Thoracic aorta (tissue), 2 donors: Measurements from ENCODE around the gene ZNF385C. TPM values are rescaled to one million over a fixed set of nuclear protein-coding genes. Genes with fewer than 3 reads are reported as not detected.
A peak's percentile ranks its signal among the peaks of the same experiment; 100 is the strongest.

Experiments used
- ATAC-seq: fragments of 150-250 bp; one replicate; pipeline ENCODE4 v1.8.0; 2017; ENCODE audit warnings: low read depth; ENCODE audit not compliant: insufficient number of reproducible peaks, low FRiP score
- DNase-seq: peaks from one replicate; pipeline ENCODE4 v3.0.0-alpha.2; 2020; ENCODE audit warnings: low spot score
- H3K27ac ChIP-seq, 2 donors: fragments of 200-600 bp; sonication (generic); 1 replicate in 1 of 2; 2 replicates in 1 of 2; pipeline ENCODE4 v1.5.1; 2016; ENCODE audit warnings: mild to moderate bottlenecking in 2 of 2, moderate library complexity in 2 of 2
- H3K27me3 ChIP-seq: fragments of 200-600 bp; sonication (generic); replicated peaks from 2 replicates; pipeline ENCODE4 v1.6.0; 2016; ENCODE audit warnings: mild to moderate bottlenecking; ENCODE audit not compliant: insufficient read depth
- H3K36me3 ChIP-seq: fragments of 200-600 bp; sonication (generic); one replicate; pipeline ENCODE4 v1.5.1; 2016
- H3K4me1 ChIP-seq, 2 donors: fragments of 200-600 bp; sonication (generic); 1 replicate in 1 of 2; 2 replicates in 1 of 2; pipeline versions ENCODE4 v1.5.1 to v1.6.0; 2016; ENCODE audit warnings: low read depth in 2 of 2, mild to moderate bottlenecking in 1 of 2; ENCODE audit not compliant: control insufficient read depth in 1 of 2
- H3K4me3 ChIP-seq: fragments of 200-600 bp; sonication (generic); 2 replicates; pipeline ENCODE4 v1.5.1; 2016; ENCODE audit warnings: mild to moderate bottlenecking
- H3K9me3 ChIP-seq: fragments of 200-600 bp; sonication (generic); 2 replicates; pipeline ENCODE4 v1.5.1; 2016
- CTCF ChIP-seq: fragments of 200-600 bp; sonication (generic); IDR thresholded peaks from one replicate; pipeline ENCODE4 v1.5.1; 2019; ENCODE audit warnings: antibody characterized with exemption
- total RNA-seq, 2 donors: library from RNA; depleted of rRNA; stranded (reverse); fragments of >200 nt; gene quantifications; one replicate each; pipeline versions ENCODE4 v1.1.0 to v1.2.3, GENCODE V29; 2016

The ZNF385C gene
- total RNA-seq, 2 donors from 2014 or later: not detected

GRCh38 chr17:42042598-42043319, 55.5 kb downstream of the ZNF385C start:
- ATAC-seq: no peak

DNA sequence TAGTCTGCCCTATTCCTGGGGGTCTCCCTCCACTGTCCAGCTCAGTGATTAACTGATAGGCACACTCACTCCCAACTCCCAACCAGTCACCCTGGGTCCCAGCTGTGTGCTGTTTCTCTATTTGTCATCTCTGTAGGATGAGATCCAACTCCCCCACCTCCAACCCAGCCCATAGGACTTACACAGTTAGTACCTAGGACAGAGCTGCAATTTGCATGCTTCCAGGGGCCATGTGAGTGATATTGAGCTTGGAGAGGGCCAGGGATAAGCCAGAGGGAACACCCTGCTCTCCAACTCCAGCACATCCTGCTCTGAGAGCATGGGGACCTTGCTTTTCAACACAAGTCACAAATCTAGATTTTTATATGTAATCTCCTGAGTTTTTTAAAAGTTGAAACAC, 56.7 kb downstream of the ZNF385C start:
- Histone ChIP-seq H3K4me3 (no peak overlapping the region), H3K4me1 (no peaks in the 10 kb centered on the region), H3K27me3 (no peaks in the 10 kb centered on the region), H3K27ac (no peak overlapping the region), H3K9me3 (no peaks in the 10 kb centered on the region), H3K36me3 (no peaks in the 10 kb centered on the region)
- no peak for TF ChIP-seq CTCF
- ATAC-seq: no peak
- DNase-seq: no peak

More at GRCh38 chr17:42042598-42043319, 55.5 kb downstream of the ZNF385C start:
- no peaks in the 10 kb centered on the region for H3K9me3 ChIP-seq
- no peak overlapping the region for H3K4me3 ChIP-seq
- no peak for DNase-seq
- H3K4me1 ChIP-seq: no peaks in the 10 kb centered on the region
- no peaks in the 10 kb centered on the region for H3K36me3 ChIP-seq
- no peaks in the 10 kb centered on the region for H3K27me3 ChIP-seq
- no peak overlapping the region for H3K27ac ChIP-seq
- TF ChIP-seq CTCF: no peak

DNA sequence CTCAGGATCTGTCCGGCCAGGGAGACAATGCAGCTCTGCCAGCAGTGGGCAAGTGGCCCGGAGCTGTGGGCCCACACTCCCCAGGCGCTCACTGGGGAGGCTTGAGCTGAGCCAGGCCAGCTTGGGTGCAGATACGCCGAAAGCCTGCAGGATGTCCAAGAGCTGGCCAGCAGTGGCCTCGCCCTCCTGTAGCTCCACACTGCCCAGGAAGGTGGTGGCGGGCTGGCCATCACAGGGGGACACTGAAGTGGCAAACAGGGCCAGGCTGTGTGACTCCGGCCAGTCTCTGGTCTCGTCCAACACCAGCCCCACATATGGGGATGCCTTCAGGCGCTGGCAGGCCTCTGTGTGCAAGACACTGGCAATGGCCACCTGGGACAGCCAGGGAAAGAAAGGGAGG, 57.5 kb downstream of the ZNF385C start:
- Histone ChIP-seq H3K36me3 (no peaks in the 10 kb centered on the region), H3K4me1 (no peaks in the 10 kb centered on the region), H3K27ac (no peak overlapping the region), H3K27me3 (no peaks in the 10 kb centered on the region), H3K9me3 (no peaks in the 10 kb centered on the region), H3K4me3 (no peak overlapping the region)
- ATAC-seq (no peak), DNase-seq (no peak)
- TF ChIP-seq CTCF: no peak

DNA sequence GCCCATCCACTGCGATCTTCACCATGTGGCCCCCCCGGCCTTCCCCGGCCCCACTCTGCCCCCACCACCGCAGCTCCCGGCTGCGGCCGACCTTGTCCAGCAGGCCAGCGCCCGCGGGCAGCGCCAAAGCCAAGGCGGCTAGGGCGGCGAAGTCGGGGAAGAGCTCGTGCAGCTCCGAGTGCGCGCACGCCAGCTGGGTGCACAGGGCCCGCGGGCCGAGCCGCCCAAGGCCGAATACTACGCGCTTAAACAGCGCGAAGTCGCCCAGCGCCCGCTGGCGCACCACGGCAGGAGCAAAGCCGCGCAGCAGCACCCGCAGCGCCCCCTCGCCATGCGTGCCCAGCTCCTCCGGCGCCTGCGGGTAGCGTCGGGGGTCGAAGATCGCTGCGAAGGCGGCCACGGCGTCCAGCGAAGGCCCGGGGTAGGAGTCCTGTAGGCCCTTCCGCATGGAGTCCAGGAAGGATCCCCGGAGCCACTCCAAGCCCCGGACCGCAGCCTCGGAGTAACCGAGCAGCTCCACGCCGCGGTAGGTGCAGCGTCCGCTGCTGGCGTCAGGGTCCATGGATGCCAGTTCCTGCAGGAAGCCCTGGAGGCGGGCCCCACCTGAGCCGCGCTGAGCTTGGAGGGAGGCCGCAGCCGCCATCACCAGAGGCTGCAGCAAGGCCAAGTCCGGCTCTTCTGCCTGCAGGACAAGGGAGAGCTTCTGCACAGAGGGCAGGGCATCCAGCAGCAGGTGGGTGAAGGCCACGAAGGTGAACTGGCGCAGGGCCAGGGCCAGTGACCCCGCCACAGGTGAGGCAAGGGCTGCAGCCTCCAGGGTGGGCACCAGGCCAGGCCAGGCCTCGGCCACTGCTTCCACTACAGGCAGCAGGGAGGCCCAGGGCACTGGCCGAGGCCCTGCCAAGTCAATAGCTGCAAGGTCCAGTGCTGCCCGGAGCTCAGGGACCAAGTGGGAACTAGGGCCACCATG, 58.2 kb downstream of the ZNF385C start:
- no peak for TF ChIP-seq CTCF
- no peaks in the 10 kb centered on the region for H3K9me3 ChIP-seq
- H3K27me3 ChIP-seq: no peaks in the 10 kb centered on the region
- peak overlapping the region; percentile 52 for H3K4me3 ChIP-seq
- no peak overlapping the region for H3K27ac ChIP-seq
- H3K36me3 ChIP-seq: no peaks in the 10 kb centered on the region
- DNase-seq (no peak), ATAC-seq (no peak)
- no peaks in the 10 kb centered on the region for H3K4me1 ChIP-seq
